H9 (cell line): ENCODE results near the gene DUOXA1. TPM values are rescaled to one million over a fixed set of nuclear protein-coding genes. Genes with fewer than 3 reads are reported as not detected.
A peak's percentile ranks its signal among the peaks of the same experiment; 100 is the strongest.

Experiments
- DNase-seq: peaks from one replicate; pipeline ENCODE4 v3.0.0-alpha.2; 2017
- H2AFZ ChIP-seq: one replicate; pipeline ENCODE4 v1.6.1; 2013; ENCODE audit warnings: mild to moderate bottlenecking, low read length, control low read depth, moderate library complexity
- H2AK5ac ChIP-seq: 2 replicates; pipeline ENCODE4 v1.6.1; 2013; ENCODE audit warnings: low read length, control low read depth, mixed read lengths; ENCODE audit not compliant: insufficient read length
- H2BK120ac ChIP-seq: one replicate; pipeline ENCODE4 v1.6.1; 2013; ENCODE audit warnings: low read depth, mild to moderate bottlenecking, low read length, control low read depth, inconsistent platforms; ENCODE audit not compliant: poor library complexity, severe bottlenecking
- H2BK12ac ChIP-seq: 2 replicates; pipeline ENCODE4 v1.6.1; 2013; ENCODE audit warnings: low read length, control low read depth, mixed read lengths, low read depth; ENCODE audit not compliant: insufficient read length
- H2BK15ac ChIP-seq: 2 replicates; pipeline ENCODE4 v1.6.1; 2013; ENCODE audit warnings: low read depth, low read length, control low read depth
- H2BK20ac ChIP-seq: one replicate; pipeline ENCODE4 v1.6.1; 2013; ENCODE audit warnings: low read depth, mild to moderate bottlenecking, low read length, control low read depth, inconsistent platforms; ENCODE audit not compliant: poor library complexity, severe bottlenecking
- H2BK5ac ChIP-seq: 2 replicates; pipeline ENCODE4 v1.6.1; 2013; ENCODE audit warnings: low read length, control low read depth, mixed read lengths; ENCODE audit not compliant: insufficient read length
- H3K14ac ChIP-seq: 2 replicates; pipeline ENCODE4 v1.6.1; 2013; ENCODE audit warnings: low read length, control low read depth; ENCODE audit not compliant: insufficient read depth
- H3K18ac ChIP-seq: 2 replicates; pipeline ENCODE4 v1.6.1; 2013; ENCODE audit warnings: low read depth, mild to moderate bottlenecking, mixed read lengths, low read length, control low read depth; ENCODE audit not compliant: insufficient read length
- H3K23ac ChIP-seq: 2 replicates; pipeline ENCODE4 v1.6.1; 2013; ENCODE audit warnings: low read length, control low read depth, mixed read lengths, low read depth; ENCODE audit not compliant: insufficient read length
- H3K23me2 ChIP-seq: 2 replicates; pipeline ENCODE4 v1.6.1; 2013; ENCODE audit warnings: low read depth, mild to moderate bottlenecking, mixed read lengths, low read length, control low read depth; ENCODE audit not compliant: insufficient read length, poor library complexity, severe bottlenecking
- H3K27ac ChIP-seq: 2 replicates; pipeline ENCODE4 v1.5.1; 2013; ENCODE audit warnings: low read length, control low read depth, mixed read lengths, low read depth; ENCODE audit not compliant: insufficient read length
- H3K27me3 ChIP-seq: 2 replicates; pipeline ENCODE4 v1.6.1; 2013; ENCODE audit warnings: low read length, control low read depth, inconsistent platforms; ENCODE audit not compliant: insufficient read depth
- H3K4ac ChIP-seq: 2 replicates; pipeline ENCODE4 v1.6.1; 2013; ENCODE audit warnings: low read depth, mild to moderate bottlenecking, control low read depth, inconsistent platforms, low read length, moderate library complexity
- H3K4me1 ChIP-seq: 2 replicates; pipeline ENCODE4 v1.6.1; 2013; ENCODE audit warnings: low read length, control low read depth, inconsistent platforms; ENCODE audit not compliant: insufficient read depth
- H3K4me2 ChIP-seq: 2 replicates; pipeline ENCODE4 v1.6.1; 2013; ENCODE audit warnings: low read length, control low read depth, mixed read lengths; ENCODE audit not compliant: insufficient read length, insufficient read depth
- H3K56ac ChIP-seq: 2 replicates; pipeline ENCODE4 v1.6.1; 2013; ENCODE audit warnings: low read depth, mild to moderate bottlenecking, mixed read lengths, low read length, control low read depth; ENCODE audit not compliant: insufficient read length
- H3K79me1 ChIP-seq: 2 replicates; pipeline ENCODE4 v1.6.1; 2013; ENCODE audit warnings: low read depth, mild to moderate bottlenecking, moderate library complexity, low read length, control low read depth, inconsistent platforms; ENCODE audit not compliant: insufficient read depth, poor library complexity, severe bottlenecking
- H3K79me2 ChIP-seq: 2 replicates; pipeline ENCODE4 v1.6.1; 2013; ENCODE audit warnings: low read length, control low read depth, inconsistent platforms; ENCODE audit not compliant: insufficient read depth
- H3K9ac ChIP-seq: 2 replicates; pipeline ENCODE4 v1.6.1; 2013; ENCODE audit warnings: low read length, control low read depth, mixed read lengths; ENCODE audit not compliant: insufficient read length; ENCODE audit errors: extremely low read depth
- H3K9me3 ChIP-seq: one replicate; pipeline ENCODE4 v1.6.1; 2013; ENCODE audit warnings: low read depth, low read length, inconsistent platforms; ENCODE audit not compliant: control insufficient read depth
- H3T11ph ChIP-seq: one replicate; pipeline ENCODE4 v1.6.1; 2013; ENCODE audit warnings: mild to moderate bottlenecking, low read length, control low read depth, inconsistent platforms
- H4K20me1 ChIP-seq: one replicate; pipeline ENCODE4 v1.6.1; 2013; ENCODE audit not compliant: control insufficient read depth, insufficient read length, insufficient read depth
- H4K5ac ChIP-seq: 2 replicates; pipeline ENCODE4 v1.6.1; 2013; ENCODE audit warnings: low read depth, mild to moderate bottlenecking, mixed read lengths, low read length, control low read depth; ENCODE audit not compliant: insufficient read length
- H4K8ac ChIP-seq: replicated peaks from 2 replicates; pipeline ENCODE4 v1.6.1; 2013; ENCODE audit warnings: low read length, control low read depth, mixed read lengths, low read depth; ENCODE audit not compliant: insufficient read length
- H4K91ac ChIP-seq: 2 replicates; pipeline ENCODE4 v1.6.1; 2013; ENCODE audit warnings: low read depth, mild to moderate bottlenecking, moderate library complexity, mixed read lengths, low read length, control low read depth; ENCODE audit not compliant: insufficient read length
- H3K27ac Mint-ChIP-seq, 3 experiments: 2 replicates in 2 of 3; 3 replicates in 1 of 3; pipeline ENCODE4 v1.8.0; 2020 to 2021; ENCODE audit warnings: mixed read lengths in 3 of 3, mild to moderate bottlenecking in 1 of 3, moderate library complexity in 1 of 3
- H3K27me3 Mint-ChIP-seq: 2 replicates; pipeline ENCODE4 v1.8.0; 2021; ENCODE audit warnings: low read depth, mild to moderate bottlenecking, moderate library complexity, mixed read lengths
- H3K36me3 Mint-ChIP-seq, 3 experiments: 2 replicates in 2 of 3; 3 replicates in 1 of 3; pipeline ENCODE4 v1.8.0; 2020 to 2021; ENCODE audit warnings: low read depth in 3 of 3, mixed read lengths in 3 of 3; ENCODE audit not compliant: insufficient read depth in 1 of 3
- H3K4me1 Mint-ChIP-seq, 2 experiments: 2 replicates each; pipeline ENCODE4 v1.8.0; 2020; ENCODE audit warnings: mixed read lengths in 2 of 2
- H3K4me3 Mint-ChIP-seq, 2 experiments: 2 replicates in 1 of 2; 3 replicates in 1 of 2; pipeline ENCODE4 v1.8.0; 2020 to 2021; ENCODE audit warnings: mild to moderate bottlenecking in 2 of 2, mixed read lengths in 2 of 2, moderate library complexity in 1 of 2
- H3K9me3 Mint-ChIP-seq, 2 experiments: 2 replicates in 1 of 2; 3 replicates in 1 of 2; pipeline ENCODE4 v1.8.0; 2020; ENCODE audit warnings: mild to moderate bottlenecking in 2 of 2, mixed read lengths in 2 of 2, moderate library complexity in 1 of 2
- whole genome bisulfite sequencing: extraction: QIAGEN DNeasy Blood & Tissue Kit; methylation state at CpG from one replicate; pipeline ENCODE4 v1.1.7; 2013; ENCODE audit warnings: missing lambda C conversion rate, low lambda C conversion rate, mixed read lengths; ENCODE audit not compliant: insufficient read length; ENCODE audit errors: extremely low coverage; 5-methylcytosine and 5-hydroxymethylcytosine counted together
- total RNA-seq: library from RNA; stranded (reverse); gene quantifications from 2 replicates; pipeline ENCODE4 v1.2.1, GENCODE V29; 2021
- TF ChIP-seq, protein P1 (sequence below): fragments of 200-600 bp; sonication (generic); conservative IDR thresholded peaks from 3 replicates; pipeline ENCODE4 v1.8.0; 2021; ENCODE audit warnings: antibody characterized with exemption, mild to moderate bottlenecking

DUOXA1 gene
- total RNA-seq, 1 experiment from 2014 or later: 1.2 TPM

DNA sequence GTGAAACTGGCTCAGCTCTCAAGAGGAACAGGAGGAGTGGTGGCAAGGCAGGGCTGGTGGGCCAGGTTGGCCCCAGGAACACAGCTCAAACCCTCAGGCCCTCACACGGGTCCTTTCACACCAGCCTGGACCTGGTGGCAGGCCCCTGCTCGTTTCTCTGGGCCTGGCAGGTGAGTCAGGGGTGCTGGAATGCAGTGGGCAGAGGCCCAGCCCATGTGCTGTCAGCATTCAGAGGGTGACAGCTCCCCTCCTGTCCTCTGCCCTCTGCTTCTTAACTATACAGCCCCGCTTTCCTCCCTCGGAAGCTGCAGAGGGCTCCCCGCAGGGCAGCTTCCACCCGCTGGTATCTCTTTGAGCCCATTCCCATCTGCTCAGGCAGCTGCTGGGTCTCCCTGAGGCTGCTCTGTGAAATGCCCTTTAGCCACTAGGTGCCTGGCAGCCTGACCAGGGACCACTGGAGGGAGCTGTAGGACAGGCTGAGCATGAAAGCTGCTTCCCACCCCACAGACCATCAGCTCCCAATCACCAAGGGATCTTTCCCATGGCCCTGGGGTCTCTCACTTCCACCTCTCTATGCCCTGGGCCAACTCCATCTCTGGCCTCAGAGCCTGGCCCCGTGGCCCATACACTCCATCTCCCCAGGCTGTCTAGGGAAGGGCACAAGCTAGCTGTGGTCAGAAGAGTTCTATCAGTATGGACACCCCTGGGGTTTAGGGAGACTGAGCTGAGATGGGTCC lies 33.3 kb upstream of the DUOXA1 start:
- Histone ChIP-seq H3K23me2 (no peaks in the 10 kb centered on the region), H2BK120ac (no peak overlapping the region), H4K8ac (no peak overlapping the region), H3K56ac (no peak overlapping the region), H2BK15ac (no peak overlapping the region), H4K20me1 (no peaks in the 10 kb centered on the region), H3K4ac (no peak overlapping the region), H3K27me3 (no peaks in the 10 kb centered on the region), H4K5ac (no peak overlapping the region), H3K27ac (no peak overlapping the region), H3K79me1 (no peaks in the 10 kb centered on the region), H3K4me2 (no peak overlapping the region), H3K23ac (no peak overlapping the region), H3K9ac (no peak overlapping the region), H3K14ac (no peak overlapping the region), H3K18ac (no peak overlapping the region), H3K9me3 (no peaks in the 10 kb centered on the region), H2AFZ (no peak overlapping the region), H2BK5ac (no peak overlapping the region), H2BK12ac (no peak overlapping the region), H2BK20ac (no peak overlapping the region), H3T11ph (no peak overlapping the region), H2AK5ac (no peak overlapping the region), H4K91ac (no peak overlapping the region), H3K4me1 (peaks cover 1% of the 10 kb centered on the region; the same call in 1 of the 2 replicates), H3K79me2 (no peaks in the 10 kb centered on the region)
- TF ChIP-seq, protein P1, sequence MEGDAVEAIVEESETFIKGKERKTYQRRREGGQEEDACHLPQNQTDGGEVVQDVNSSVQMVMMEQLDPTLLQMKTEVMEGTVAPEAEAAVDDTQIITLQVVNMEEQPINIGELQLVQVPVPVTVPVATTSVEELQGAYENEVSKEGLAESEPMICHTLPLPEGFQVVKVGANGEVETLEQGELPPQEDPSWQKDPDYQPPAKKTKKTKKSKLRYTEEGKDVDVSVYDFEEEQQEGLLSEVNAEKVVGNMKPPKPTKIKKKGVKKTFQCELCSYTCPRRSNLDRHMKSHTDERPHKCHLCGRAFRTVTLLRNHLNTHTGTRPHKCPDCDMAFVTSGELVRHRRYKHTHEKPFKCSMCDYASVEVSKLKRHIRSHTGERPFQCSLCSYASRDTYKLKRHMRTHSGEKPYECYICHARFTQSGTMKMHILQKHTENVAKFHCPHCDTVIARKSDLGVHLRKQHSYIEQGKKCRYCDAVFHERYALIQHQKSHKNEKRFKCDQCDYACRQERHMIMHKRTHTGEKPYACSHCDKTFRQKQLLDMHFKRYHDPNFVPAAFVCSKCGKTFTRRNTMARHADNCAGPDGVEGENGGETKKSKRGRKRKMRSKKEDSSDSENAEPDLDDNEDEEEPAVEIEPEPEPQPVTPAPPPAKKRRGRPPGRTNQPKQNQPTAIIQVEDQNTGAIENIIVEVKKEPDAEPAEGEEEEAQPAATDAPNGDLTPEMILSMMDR: peak; percentile 97
- 0 out of 5 replicates have a peak overlapping the region, but pooled peaks of 1 of the 2 experiments have one; percentile 22 for H3K4me3 Mint-ChIP-seq
- no CpG with 5 or more reads among the region's 7 CpGs for WGBS
- H3K27ac Mint-ChIP-seq: no peak overlapping the region
- peaks cover 20 to 31% of the 10 kb centered on the region in 2 experiments for H3K4me1 Mint-ChIP-seq
- H3K27me3 Mint-ChIP-seq: peaks cover 13% of the 10 kb centered on the region; the same call in 1 of the 2 replicates
- peaks cover 0 to 3% (median 1%) of the 10 kb centered on the region in 3 experiments; a peak in 3 of 7 replicates for H3K36me3 Mint-ChIP-seq
- DNase-seq: peak; percentile 94
- H3K9me3 Mint-ChIP-seq: no peaks in the 10 kb centered on the region; a peak in 1 of 5 replicates
